ENCODE measurements around the gene SGIP1.

The SGIP1 gene

GRCh38 chr1:66684353-66684752, 150.4 kb downstream of the SGIP1 start:
- no peak for TF ChIP-seq CTCF (IDR thresholded peaks at IDR 0.05)

- no peak for TF ChIP-seq CTCF (IDR thresholded peaks at IDR 0.05)
These were observed 151.3 kb downstream of the SGIP1 start for GRCh38 chr1:66685265-66685664.

GRCh38 chr1:66685670-66686069, 151.7 kb downstream of the SGIP1 start:
- no peak for TF ChIP-seq CTCF (IDR thresholded peaks at IDR 0.05)

- TF ChIP-seq CTCF (IDR thresholded peaks at IDR 0.05): no peak
These were observed 152.5 kb downstream of the SGIP1 start for GRCh38 chr1:66686406-66686805.

GRCh38 chr1:66687358-66687757, 153.4 kb downstream of the SGIP1 start:
- TF ChIP-seq CTCF (IDR thresholded peaks at IDR 0.05): no peak

GRCh38 chr1:66690666-66691381, 156.9 kb downstream of the SGIP1 start:
- no peak for TF ChIP-seq CTCF (IDR thresholded peaks at IDR 0.05)

- TF ChIP-seq CTCF (IDR thresholded peaks at IDR 0.05): no peak
These were observed 158.7 kb downstream of the SGIP1 start for GRCh38 chr1:66692681-66693080.

- no peak for TF ChIP-seq CTCF (IDR thresholded peaks at IDR 0.05)
These were observed 159.9 kb downstream of the SGIP1 start for GRCh38 chr1:66693856-66694255.
